Smooth muscle cell (in vitro differentiated cells): ENCODE results near the gene SINHCAF. TPM values are rescaled to one million over a fixed set of nuclear protein-coding genes. Genes with fewer than 3 reads are reported as not detected.

Experiments used
- DNase-seq: peaks from one replicate; lab custom pipeline; 2025; ENCODE audit not compliant: unreplicated experiment; lab: John Stamatoyannopoulos, UW
- H2AFZ ChIP-seq: fragments of 200-600 bp; sonication (generic); 2 replicates; pipeline ENCODE4 v1.6.0; 2016; ENCODE audit warnings: antibody characterized with exemption, low read depth, mild to moderate bottlenecking
- H3F3A ChIP-seq: fragments of 200-600 bp; sonication (generic); 2 replicates; pipeline ENCODE4 v1.6.0; 2017; ENCODE audit warnings: antibody characterized with exemption, low read depth
- H3K27ac ChIP-seq: fragments of 200-600 bp; sonication (generic); 2 replicates; pipeline ENCODE4 v1.5.1; 2016; ENCODE audit warnings: low read depth, mild to moderate bottlenecking
- H3K27me3 ChIP-seq: fragments of 200-600 bp; sonication (generic); 2 replicates; pipeline ENCODE4 v1.6.1; 2016; ENCODE audit warnings: low read depth, mild to moderate bottlenecking
- H3K36me3 ChIP-seq: fragments of 200-600 bp; sonication (generic); 2 replicates; pipeline ENCODE4 v1.5.1; 2016; ENCODE audit warnings: low read depth
- H3K4me1 ChIP-seq: fragments of 200-600 bp; sonication (generic); 2 replicates; pipeline ENCODE4 v1.5.1; 2016; ENCODE audit warnings: low read depth
- H3K4me2 ChIP-seq: fragments of 200-600 bp; sonication (generic); 2 replicates; pipeline ENCODE4 v1.6.0; 2016; ENCODE audit warnings: mild to moderate bottlenecking
- H3K4me3 ChIP-seq: fragments of 200-600 bp; sonication (generic); 2 replicates; pipeline ENCODE4 v1.5.1; 2016; ENCODE audit warnings: mild to moderate bottlenecking
- H3K79me2 ChIP-seq: fragments of 200-600 bp; sonication (generic); 2 replicates; pipeline ENCODE4 v1.6.0; 2016; ENCODE audit warnings: low read depth, mild to moderate bottlenecking
- H3K9ac ChIP-seq: fragments of 200-600 bp; sonication (generic); 2 replicates; pipeline ENCODE4 v1.6.0; 2016; ENCODE audit warnings: low read depth
- H3K9me3 ChIP-seq: fragments of 200-600 bp; sonication (generic); replicated peaks from 2 replicates; pipeline ENCODE4 v1.5.1; 2016; ENCODE audit warnings: low read depth
- H4K20me1 ChIP-seq: fragments of 200-600 bp; sonication (generic); 2 replicates; pipeline ENCODE4 v1.6.0; 2016; ENCODE audit warnings: low read depth
- WGBS: methylation state at CpG from one replicate; pipeline ENCODE4 v1.1.7; 2016; ENCODE audit warnings: low lambda C conversion rate; 5-methylcytosine and 5-hydroxymethylcytosine counted together
- polyA plus RNA-seq: library from polyadenylated mRNA; unstranded; fragments of >200 nt; fragmentation: Nextera tagmentation; extraction: Ambion mirVana; gene quantifications from 2 replicates; pipeline ENCODE4 v1.2.1, GENCODE V29; 2016
- total RNA-seq: library from RNA; depleted of rRNA; stranded (reverse); fragments of >200 nt; gene quantifications from 2 replicates; pipeline ENCODE4 v1.2.3, GENCODE V29; 2014
- TF ChIP-seq, protein P1 (sequence below): fragments of 200-600 bp; sonication (generic); IDR thresholded peaks from 2 replicates; pipeline ENCODE4 v1.5.1; 2017; ENCODE audit warnings: borderline replicate concordance, mild to moderate bottlenecking, antibody characterized with exemption; ENCODE audit not compliant: insufficient read depth, poor library complexity, severe bottlenecking

Gene SINHCAF
- total and polyA plus RNA-seq, 2 experiments from 2014 or later, result 41.6 to 101 TPM

DNA sequence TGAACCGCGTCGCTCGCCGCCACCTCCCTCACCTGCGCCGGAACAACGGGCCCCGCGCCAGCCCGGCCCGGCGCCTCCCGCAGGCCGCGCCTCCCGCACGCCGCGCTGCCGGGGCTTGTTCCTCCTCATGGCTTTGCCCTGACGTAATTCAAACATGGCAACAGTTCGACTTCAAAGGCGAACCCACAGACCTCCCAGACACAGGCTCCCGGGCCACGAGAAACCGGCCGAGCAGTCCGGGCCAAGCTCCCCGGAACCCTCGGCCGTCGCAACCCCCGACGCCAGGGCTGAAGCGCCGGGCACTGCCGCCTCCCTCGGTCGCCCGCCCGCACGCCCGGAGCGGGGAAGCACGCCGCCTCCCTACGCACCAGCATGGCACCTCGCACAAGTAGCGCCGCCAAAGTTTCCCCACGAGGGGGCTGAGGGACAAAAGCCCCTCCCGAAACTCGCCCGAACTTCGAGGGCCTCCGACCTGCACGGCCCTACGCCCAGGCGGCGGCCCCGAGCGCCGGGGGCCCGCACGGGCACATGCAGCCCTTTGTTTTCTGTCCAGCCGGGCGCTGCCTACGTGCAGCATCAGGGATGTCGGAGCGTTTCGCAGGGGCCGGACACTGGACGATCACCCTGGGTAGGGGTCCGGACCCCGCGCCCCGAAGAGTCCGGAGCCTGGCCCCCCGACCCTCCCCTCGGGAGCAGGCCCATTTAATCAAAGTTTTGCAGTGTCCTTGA is 1.7 kb downstream of the SINHCAF start:
- Histone ChIP-seq H3K79me2 (peaks cover 54% of the 10 kb centered on the region), H3K9ac (peak overlapping the region; percentile 95), H3K4me3 (peak overlapping the region; percentile 91), H3K4me1 (peaks cover 33% of the 10 kb centered on the region), H3F3A (no peaks in the 10 kb centered on the region), H3K27ac (peak overlapping the region; percentile 90), H4K20me1 (peaks cover 37% of the 10 kb centered on the region), H3K4me2 (peak overlapping the region; percentile 93), H3K27me3 (no peaks in the 10 kb centered on the region), H3K36me3 (no peaks in the 10 kb centered on the region), H3K9me3 (no peaks in the 10 kb centered on the region), H2AFZ (peak overlapping the region; percentile 84)
- WGBS, result under 1% methylated on average over 65 of the region's 81 CpGs
- peak; percentile 68 for DNase-seq
- TF ChIP-seq, protein P1, sequence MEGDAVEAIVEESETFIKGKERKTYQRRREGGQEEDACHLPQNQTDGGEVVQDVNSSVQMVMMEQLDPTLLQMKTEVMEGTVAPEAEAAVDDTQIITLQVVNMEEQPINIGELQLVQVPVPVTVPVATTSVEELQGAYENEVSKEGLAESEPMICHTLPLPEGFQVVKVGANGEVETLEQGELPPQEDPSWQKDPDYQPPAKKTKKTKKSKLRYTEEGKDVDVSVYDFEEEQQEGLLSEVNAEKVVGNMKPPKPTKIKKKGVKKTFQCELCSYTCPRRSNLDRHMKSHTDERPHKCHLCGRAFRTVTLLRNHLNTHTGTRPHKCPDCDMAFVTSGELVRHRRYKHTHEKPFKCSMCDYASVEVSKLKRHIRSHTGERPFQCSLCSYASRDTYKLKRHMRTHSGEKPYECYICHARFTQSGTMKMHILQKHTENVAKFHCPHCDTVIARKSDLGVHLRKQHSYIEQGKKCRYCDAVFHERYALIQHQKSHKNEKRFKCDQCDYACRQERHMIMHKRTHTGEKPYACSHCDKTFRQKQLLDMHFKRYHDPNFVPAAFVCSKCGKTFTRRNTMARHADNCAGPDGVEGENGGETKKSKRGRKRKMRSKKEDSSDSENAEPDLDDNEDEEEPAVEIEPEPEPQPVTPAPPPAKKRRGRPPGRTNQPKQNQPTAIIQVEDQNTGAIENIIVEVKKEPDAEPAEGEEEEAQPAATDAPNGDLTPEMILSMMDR, result peak; percentile 19

DNA sequence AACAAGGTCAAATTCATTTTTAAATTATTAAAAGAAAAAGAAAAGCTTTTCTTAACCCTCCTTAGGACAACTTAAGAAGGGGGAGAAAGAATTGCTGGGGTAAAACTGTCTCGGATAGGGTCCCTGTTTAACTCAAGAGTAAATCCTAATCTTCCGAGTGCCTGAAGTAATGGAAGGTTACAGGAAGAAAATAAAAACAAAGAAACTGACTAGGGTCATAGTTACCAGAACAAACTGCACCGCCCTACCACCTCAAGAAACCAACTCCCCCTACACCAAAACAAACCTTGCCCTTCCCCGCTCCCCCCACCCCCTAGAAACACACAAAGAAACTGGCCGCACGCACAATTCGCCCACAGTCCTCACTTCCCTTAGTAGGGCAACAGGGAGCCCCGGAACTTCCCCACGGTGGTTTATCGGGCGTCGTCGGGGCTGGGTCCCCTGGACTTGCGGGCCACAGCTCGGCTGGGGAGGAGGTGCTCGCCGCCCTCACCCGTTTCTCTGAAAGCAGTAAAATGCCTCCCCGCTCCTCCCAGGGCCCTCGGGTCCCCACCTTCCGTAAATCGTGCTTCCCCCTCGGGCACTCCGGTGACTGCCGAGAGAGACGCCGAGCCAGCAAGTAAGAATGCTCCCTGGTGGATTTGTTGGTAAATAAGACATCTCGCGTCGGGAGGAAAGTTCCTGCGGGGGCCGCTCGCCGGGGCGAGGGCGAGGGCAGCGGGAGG is 2.4 kb downstream of the SINHCAF start:
- H3K4me1 ChIP-seq, result peaks cover 38% of the 10 kb centered on the region
- peak overlapping the region; percentile 93 for H3K4me2 ChIP-seq
- under 1% methylated on average over 24 of the region's 37 CpGs for WGBS
- peaks cover 62% of the 10 kb centered on the region for H3K79me2 ChIP-seq
- TF ChIP-seq, protein P1, result no peak
- H3K9me3 ChIP-seq, result no peaks in the 10 kb centered on the region
- H3K36me3 ChIP-seq, result no peaks in the 10 kb centered on the region
- peak overlapping the region; percentile 90 for H3K27ac ChIP-seq
- H3K27me3 ChIP-seq, result no peaks in the 10 kb centered on the region
- H3K9ac ChIP-seq, result peak overlapping the region; percentile 95
- peak; percentile 59 for DNase-seq
- peak overlapping the region; percentile 91 for H3K4me3 ChIP-seq
- H4K20me1 ChIP-seq, result peaks cover 44% of the 10 kb centered on the region
- no peaks in the 10 kb centered on the region for H3F3A ChIP-seq
- peak overlapping the region; percentile 84 for H2AFZ ChIP-seq

DNA sequence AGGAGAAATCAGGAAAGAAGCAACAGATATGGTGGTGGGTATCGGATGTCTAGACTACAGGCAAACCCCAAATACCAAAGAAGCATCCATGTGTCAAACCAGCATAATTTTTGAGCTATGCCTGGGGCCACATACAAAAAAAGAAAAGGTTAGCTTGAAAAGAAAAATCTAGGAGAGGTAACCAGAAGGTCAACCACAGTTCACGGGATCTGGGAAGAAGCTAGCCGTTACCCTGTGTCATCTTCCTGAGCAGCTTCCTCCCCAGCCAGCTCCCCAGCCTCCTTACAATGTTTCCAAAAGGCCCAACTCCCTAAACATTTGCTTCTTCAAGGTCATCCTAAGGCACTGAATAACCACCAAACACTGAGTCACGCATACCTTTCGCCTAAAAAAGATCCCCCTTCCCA is 3.1 kb downstream of the SINHCAF start:
- Histone ChIP-seq H3K27ac (peak overlapping the region; percentile 90), H2AFZ (no peak overlapping the region), H3K4me2 (peak overlapping the region; percentile 93), H3K4me1 (peaks cover 45% of the 10 kb centered on the region), H4K20me1 (peaks cover 52% of the 10 kb centered on the region), H3K9ac (peak overlapping the region; percentile 95), H3K27me3 (no peaks in the 10 kb centered on the region), H3K4me3 (peak overlapping the region; percentile 91), H3F3A (no peaks in the 10 kb centered on the region), H3K9me3 (no peaks in the 10 kb centered on the region), H3K36me3 (no peaks in the 10 kb centered on the region), H3K79me2 (peaks cover 69% of the 10 kb centered on the region)
- TF ChIP-seq, protein P1, result no peak
- DNase-seq, result no peak
- 12% methylated on average over 5 of the region's 5 CpGs for WGBS
